Stimulated activated CD8-positive, alpha-beta memory T cell treated with anti-CD3 and anti-CD28 coated beads, Interleukin-15, amount 100 ng/mL, for 4 hours (primary cell): ENCODE results near the gene RMRP.
"Not testable (repeated sequence)": the region's sequence is repeated elsewhere in the genome, so short reads cannot be mapped to it uniquely, and the experiment has no call there.

Experiments used
- DNase-seq, 2 donors: peaks; one replicate each; pipeline ENCODE4 v3.0.0-alpha.2; 2020; ENCODE audit warnings: low read depth in 2 of 2

RMRP gene

GRCh38 chr9:35643046-35643445 is 14.8 kb downstream of the RMRP start:
- no peak for DNase-seq

DNA sequence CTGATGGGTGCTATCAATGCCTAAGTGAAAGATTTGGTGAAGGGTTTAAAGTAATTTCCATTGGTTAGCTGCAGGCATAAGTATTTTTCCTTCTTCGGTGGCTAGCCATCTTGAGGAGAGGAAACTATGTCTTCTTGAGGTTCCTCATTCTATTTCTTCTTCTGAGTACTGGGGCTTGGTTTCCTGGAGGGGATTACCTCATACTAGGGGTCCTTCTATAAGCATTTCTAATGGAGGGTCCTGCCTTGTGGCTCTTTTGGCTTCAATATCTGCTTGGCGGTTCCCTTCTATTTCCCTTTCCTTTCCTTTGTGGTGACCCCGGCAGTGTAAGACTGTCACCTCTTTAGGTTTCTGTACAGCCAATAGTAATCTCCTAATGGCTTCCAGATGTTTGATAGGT is 16.3 kb downstream of the RMRP start:
- DNase-seq = not testable (repeated sequence)

DNA sequence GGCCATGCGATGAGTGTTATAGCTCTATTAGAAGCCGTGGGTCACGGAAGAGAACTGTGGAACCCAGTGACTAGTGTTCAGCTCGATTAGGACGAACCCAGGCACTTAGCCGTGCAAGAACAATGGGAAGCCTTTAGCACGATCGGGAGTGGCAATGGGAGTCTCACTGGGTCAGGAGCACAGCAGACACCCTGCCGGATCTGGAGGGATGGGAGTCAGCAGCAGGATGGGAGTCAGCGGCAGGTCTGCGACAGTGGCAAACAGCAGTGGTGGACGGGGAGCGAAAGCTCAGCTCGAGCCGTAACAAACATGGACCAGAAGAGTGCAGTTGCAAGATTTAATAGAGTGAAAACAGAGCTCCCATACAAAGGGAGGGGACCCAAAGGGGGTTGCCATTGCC is 17.4 kb downstream of the RMRP start:
- DNase-seq = not testable (repeated sequence)

- no peak for DNase-seq
These were observed 18.2 kb downstream of the RMRP start for GRCh38 chr9:35639631-35640030.

DNA sequence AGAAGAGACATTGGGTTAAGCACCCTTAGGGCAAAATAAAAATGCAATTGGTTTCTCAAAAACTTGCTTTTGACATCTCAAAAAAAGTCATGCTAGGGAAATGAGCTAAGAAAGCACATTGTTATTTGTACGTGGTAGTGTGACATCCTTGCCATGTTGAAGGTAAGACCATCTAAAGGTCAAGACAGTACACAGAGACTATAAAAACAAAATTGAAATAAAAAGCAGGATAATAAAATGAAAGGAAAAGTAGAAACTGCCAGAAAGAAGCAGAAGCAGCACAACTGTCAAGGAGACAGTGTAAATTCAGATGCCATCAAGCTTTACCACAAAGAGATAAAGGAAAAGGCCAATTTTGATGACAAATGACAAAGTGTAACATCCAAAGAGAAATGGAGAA is 18.6 kb downstream of the RMRP start:
- DNase-seq = not testable (repeated sequence)

DNA sequence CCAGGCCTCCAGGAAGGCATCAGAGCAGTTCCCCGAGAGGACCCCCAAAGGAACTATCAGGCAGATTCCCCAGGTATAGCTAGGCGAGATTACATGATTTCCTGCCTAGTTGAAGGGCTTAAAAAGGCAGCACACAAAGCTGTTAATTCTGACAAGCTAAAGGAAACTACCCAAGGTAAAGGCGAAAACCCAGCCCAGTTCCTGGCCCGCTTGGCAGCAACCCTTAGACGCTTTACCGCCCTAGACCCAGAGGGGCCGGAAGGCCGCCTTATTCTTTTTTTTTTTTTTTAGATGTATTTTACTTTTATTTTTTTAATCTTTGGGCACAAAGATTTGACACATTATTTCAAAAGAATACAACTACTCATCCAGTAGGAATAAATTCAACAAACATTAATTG is 19.1 kb downstream of the RMRP start:
- not testable (repeated sequence) for DNase-seq

GRCh38 chr9:35637427-35637955 is 20.3 kb downstream of the RMRP start:
- not testable (repeated sequence) for DNase-seq

DNA sequence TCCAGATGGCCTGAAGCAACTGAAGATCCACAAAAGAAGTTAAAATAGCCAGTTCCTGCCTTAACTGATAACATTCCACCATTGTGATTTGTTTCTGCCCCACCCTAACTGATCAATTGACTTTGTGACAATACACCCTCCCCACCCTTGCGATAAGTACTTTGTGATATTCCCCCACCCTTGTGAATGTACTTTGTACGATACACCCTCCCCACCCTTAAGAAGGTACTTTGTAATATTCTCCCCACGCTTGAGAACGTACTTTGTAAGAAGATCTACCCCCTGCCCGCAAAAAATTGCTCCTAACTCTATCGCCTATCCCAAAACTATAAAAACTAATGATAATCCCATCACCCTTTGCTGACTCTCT is 21.0 kb downstream of the RMRP start:
- not testable (repeated sequence) for DNase-seq

GRCh38 chr9:35636135-35636876 is 21.5 kb downstream of the RMRP start:
- no peak for DNase-seq

GRCh38 chr9:35635730-35636129 is 22.1 kb downstream of the RMRP start:
- no peak for DNase-seq

GRCh38 chr9:35629597-35629996 is 28.2 kb downstream of the RMRP start:
- DNase-seq = no peak

GRCh38 chr9:35628389-35628991 is 29.3 kb downstream of the RMRP start:
- DNase-seq = no peak

DNA sequence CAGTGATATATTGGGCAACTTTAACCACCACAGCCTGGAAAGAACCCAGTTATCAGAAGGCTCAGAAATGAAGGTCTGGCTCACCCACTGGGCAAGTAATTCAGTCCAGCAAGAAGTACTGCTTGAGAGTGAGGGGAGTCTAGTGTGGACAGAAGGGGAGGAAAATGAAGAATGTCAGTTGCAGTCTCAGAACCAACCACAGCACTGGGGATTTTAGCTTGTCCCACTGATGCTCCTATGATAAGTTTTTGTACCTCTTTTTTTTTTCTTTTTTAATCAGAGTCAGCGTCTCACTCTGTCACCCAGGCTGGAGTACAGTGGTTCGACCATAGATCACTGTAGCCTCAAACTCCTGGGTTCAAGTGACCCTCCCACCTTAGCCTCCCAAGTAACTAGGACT is 30.2 kb downstream of the RMRP start:
- DNase-seq = no peak

- DNase-seq = no peak
These were observed 38.0 kb downstream of the RMRP start for GRCh38 chr9:35619800-35620158.

DNA sequence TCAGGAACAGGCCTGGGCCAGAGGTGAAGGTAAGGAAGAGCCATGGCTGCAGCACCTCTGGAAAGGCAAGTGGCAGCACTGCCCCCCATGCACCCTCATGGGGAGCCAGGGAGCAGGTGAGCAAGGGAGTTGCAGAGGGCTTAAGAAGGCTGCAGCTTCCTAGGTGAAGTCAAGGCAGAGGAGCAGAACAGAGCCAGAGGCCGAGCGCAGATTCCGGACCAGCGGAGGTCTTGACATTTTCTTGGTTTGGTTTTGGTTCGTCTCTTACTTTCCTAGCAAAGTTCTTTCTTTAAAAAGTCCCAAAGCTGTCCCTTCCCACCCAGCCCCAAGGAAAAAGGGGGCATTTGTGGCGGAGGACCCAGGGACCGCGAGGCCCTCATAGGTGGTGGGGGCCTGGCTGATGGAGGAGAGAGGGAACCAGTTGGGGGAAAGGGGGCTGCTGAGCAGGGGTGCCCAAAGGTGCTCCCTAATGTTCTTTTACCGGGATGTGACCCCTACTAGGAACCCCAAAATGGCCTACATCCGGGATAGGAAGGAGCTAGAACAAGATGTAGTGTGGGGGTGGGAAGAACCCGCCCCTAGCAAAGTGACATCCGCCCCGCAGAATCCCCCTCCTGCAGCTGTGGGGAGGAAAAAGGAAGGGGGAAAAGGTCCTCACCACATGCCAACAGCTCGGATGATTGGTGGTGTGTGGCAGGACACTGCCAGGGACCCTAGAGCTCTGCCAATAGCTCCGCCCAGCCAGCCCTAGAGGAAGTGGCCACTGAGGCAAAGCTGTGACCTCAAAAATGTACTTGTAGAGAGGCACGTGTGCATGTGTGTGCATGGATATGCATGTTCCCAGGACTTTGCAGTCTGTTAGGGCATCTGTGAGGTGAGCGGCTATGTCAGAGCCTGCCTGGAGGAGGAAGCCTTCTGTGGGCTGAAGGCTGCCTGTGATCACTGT is 38.7 kb downstream of the RMRP start:
- peak in 1 of 2 donors; percentile 25 for DNase-seq

DNA sequence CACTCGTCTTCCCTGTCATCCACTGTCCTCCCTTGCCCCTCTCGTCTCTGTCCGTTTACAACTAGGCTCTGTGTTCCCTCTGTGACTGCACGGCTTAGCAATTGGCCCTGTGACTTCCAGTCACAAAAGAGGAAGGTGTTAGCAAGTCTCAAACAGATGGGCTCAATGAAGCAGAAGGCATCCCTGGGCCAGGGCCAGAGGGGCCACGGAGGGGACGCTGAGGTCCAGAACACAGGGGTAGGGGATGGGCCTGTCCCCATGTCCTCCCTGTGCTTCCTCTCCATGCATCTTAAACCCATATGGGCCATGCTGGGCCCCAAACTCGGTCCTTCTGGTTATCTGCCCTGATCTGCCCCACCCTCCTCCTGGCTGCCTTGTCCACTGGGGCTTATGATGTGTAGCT is 39.5 kb downstream of the RMRP start, which contains the start of gene CD72:
TSS of gene CD72 (minus strand) at position 89 of the 403 bp plus-strand sequence. CDS start 110 bp downstream, outside the sequence.
- DNase-seq = no peak

GRCh38 chr9:35617548-35617947 is 40.3 kb downstream of the RMRP start:
- no peak for DNase-seq

DNA sequence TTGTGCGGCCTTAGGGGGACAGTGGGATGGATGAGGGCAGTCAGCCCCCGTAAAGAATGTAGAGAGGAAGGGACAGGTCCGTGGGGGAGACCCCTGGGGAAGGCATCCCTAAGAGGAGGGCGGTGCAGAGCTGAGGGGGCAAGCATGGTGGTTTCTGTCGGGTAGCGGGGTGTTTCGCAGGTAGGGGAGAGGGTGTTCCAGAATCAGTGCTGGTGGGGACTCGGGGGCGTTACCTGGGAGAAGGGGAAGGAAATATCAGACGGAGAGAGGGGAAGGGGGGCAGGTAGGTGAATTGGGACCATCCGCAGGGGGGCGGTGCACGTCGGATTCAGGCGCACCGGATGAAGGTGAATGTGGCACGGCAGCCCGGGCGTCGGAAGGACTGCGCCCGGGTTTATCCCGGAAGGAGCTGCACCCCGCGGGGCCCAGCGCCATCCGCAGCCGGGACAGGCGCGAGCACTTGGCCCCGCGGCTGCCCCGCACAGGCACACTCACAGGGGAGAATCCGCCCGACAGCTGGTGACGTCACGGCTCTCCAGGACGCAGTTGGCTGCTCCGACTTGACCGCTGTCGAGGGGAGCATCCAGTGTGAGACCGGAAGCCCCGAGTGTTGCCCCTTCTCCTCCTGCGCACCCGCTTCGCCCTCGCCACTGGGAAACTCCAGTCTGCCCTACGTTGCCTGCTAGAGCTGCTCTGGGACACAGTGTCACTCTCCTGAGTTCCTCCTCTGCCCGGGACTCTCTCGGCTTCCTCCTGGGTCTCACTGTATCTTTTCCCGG is 40.9 kb downstream of the RMRP start:
- peak; percentile 50 to 57 for DNase-seq

DNA sequence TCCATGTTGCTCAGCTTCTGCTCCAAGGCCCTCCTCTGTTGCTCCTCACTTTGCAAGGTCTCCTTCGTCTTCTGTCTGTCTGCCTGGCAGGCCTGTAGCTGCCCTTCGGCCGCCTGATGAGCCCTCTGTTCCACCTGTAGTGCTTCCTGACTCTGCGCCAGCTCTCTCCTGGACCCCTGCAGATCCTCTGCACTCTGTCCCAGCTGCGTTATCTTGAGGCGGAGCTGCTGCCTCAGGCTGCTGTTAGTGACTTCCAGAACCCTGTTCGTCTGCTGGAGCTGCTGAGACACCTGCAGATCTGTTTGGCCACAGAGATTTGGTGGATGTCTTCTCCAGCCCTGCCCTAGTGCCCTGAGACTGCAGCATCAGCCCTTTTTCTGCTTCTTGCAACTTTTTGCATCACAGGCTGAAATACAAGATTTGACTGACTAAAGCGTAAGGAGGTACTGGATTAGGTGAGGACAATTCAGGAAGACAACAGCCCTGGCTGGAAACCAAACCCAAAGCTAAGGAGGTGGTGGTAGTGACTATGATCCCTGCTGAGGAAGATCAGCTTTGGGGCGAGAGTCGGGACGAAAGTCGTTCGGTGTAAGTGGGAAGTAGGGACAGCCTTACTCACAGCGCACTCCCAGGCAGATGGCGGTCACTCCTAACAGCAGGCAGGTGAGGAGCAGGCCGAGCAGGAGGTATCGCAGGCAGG is 41.7 kb downstream of the RMRP start:
- DNase-seq = no peak

DNA sequence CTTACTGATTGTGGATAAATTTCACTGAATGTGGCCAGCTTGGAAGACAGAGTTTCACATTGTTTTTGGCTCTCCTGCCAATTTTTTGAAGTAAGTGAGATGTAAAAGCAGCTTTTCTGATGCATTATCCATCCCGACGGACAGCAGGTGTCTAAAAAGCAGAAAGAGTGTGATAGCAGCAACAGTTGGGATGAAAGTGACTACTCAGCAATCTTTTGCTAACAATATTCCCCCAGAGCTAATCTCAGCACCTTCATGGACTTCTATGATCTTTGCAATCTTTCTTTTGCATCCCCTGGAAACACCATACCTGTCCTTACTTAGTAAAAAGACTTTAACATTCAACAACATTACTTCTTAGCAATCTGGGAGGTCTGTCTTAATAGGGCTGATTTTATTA is 45.0 kb downstream of the RMRP start:
- no peak for DNase-seq

GRCh38 chr9:35612066-35612465 is 45.8 kb downstream of the RMRP start:
- not testable (repeated sequence) for DNase-seq
